GM19463 (cell line): ENCODE measurements around the gene USP33.
"Not testable (repeated sequence)": the region's sequence is repeated elsewhere in the genome, so short reads cannot be mapped to it uniquely, and the experiment has no call there.

Experiments
- ATAC-seq: cut with Tn5 transposase; IDR thresholded peaks from one replicate; pipeline ENCODE4 v1.9.1; 2021; ENCODE audit warnings: mild to moderate bottlenecking, moderate library complexity; ENCODE audit not compliant: unreplicated experiment

The USP33 gene

DNA sequence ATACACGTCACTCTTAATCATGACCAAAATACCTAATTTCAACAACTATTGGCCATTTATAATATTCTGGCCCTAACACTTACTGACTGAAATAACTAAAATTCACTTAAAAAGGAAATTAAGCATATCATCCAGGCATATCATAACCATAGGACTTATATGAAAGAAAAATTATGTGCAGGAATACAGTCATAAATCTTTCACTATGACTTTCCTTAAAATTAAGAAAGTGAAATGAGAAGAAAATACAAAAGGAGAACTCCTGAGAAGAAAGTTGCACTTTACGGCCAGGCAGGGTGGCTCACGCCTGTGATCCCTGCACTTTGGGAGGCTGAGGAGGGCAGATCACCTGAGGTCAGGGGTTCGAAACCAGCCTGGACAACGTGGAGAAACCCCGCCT is 86.6 kb downstream of the USP33 start:
- ATAC-seq = no peak

DNA sequence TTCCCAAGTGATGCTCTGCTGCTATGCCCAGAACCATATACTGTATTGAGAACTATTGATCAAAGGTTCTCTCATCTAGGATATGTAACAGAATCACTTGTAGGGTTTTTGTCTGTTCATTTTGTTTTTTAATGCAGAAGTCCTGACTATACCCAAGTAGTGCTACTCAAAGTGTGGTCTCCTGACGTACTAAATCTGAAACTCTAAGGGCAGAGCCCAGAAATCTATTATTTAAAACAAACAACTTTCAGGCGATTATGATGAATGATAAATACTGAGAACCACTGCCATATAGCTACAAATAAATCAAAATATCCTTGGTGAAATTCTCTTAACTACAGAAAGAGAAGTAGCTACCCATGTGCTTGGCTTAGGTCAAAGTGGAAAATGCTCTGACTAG is 87.3 kb downstream of the USP33 start:
- ATAC-seq = peak; percentile 49

DNA sequence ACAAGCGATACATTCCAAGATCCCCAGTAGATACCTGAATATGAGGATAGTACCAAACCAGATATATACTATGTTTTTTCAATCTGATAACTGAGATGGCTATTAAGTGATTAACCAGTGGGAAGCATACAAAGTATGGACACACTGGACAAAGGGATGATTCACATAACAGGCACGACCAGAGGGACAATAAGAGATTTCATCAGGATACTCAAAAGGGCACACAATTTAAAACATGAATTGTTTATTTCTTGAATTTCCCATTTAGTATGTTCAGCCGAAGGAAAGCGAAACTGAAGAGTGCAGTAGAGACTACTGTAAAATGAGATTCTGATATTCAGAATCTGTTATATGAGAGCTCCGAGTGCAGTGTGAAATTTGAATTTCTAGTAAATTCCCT is 87.8 kb downstream of the USP33 start:
- ATAC-seq = peak; percentile 26

- peak; percentile 33 for ATAC-seq
These were observed 89.3 kb downstream of the USP33 start for GRCh38 chr1:77670330-77670729.

DNA sequence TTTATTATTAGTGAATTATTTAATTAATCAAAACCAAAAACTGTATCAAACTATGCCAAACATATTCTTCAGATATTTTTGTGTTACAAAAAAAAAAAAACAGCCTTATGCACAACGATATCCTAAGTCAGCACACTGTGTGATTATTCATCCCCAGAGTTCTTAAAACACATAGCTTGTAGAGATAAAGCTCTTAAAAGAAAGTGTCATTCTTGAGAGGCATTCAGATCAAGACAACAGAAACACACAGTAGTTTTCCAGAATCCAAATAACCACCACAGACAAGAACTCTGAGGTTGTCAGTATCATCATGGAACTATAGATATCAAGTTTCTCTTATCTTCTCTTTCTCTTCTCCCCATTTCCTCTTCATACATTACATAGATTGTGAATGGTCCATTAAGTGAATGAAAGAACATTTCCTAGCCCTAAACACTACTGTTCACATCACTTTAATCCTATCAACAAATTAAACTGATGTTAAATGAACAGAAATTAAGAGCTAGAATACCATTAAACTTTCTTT is 90.7 kb downstream of the USP33 start:
- ATAC-seq = no peak

- ATAC-seq = no peak
These were observed 94.6 kb downstream of the USP33 start for GRCh38 chr1:77664939-77665516.

- ATAC-seq = no peak
These were observed 98.0 kb downstream of the USP33 start for GRCh38 chr1:77661696-77662095.

GRCh38 chr1:77659879-77660593 is 99.6 kb downstream of the USP33 start:
- ATAC-seq = peak; percentile 67

- ATAC-seq = no peak
These were observed 101.4 kb downstream of the USP33 start for GRCh38 chr1:77658271-77658670.

DNA sequence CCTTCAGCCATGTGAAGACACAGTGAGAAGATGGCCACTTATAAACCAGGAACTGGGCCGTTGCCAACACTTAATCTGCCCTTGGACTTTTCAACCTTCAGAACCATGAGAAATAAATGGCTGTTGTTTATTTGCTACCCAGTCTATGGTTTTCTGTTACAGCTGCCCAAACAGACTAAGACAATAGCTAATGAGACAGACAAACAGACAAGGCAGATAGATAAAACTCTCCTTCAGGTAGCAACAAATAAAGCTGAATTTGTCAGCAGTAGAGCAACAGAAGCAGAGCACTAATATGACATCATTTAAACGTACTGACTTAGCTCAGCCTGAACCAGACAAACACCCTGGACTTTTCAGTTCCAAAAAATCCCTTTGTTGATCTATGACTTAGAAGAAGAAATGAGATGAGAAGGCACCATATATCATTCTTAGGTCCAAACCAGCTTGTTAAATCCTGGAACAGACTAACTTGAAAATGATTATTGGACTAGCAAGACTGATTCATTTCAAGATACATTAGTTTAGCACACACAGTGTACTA is 104.1 kb downstream of the USP33 start:
- peak; percentile 49 for ATAC-seq

- no peak for ATAC-seq
These were observed 106.6 kb downstream of the USP33 start for GRCh38 chr1:77652970-77653516.

DNA sequence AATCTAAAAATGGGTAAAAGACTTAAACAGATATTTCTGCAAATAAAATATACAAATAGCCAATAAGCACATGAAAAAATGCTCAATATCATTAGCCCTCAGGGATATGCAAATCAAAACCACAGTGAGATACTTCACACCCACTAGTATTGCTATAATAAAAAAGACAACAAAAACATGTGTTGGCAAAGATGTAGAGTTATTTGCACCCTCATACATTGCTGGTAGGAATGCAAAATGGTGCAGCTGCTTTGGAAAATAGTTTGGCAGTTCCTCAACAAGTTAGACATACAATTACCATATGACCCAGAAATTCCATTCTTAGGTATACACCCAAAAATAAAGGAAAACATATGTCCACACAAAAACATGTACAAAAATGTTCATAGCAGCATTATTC is 107.4 kb downstream of the USP33 start:
- no peak for ATAC-seq

DNA sequence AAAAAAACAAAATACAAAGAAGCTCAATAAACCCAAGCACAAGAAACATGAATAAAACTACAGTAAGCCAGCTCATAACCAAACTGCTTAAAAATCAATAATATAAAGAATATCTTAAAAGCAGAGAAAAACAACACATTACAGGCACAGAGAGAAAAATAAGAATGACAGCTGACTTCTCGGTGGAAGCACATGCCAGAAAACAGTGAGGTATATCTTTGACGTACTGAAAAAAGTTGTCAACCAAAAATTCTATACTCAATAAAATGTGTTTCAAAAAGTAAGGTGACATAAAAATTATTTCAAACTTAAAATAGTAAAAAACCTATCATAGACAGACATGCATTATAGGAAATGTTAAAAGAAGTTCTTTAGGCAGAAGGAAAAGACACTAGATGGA is 110.5 kb downstream of the USP33 start:
- no peak for ATAC-seq

DNA sequence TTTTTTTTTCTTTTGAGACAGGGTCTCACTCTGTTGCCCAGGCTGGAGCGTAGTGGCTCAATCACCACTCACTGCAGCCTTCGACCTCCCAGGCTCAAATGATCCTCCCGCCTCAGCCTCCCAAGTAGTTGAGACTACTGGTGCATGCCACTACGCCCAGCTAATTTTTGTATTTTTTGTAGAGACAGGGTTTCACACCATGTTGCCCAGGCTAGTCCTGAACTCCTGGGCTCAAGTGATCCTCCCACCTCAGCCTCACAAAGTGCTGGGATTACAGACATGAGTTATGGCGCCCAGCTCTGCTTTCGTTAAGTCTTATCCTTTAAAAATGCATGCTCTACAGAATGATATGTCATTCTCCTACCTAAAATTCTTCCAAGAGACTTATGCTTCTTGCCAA is 113.4 kb downstream of the USP33 start:
- ATAC-seq = not testable (repeated sequence)
